RWPE2 (cell line): ENCODE measurements around the gene LHFPL3.

Experiments
- ATAC-seq: fragments of 200-7000 bp; cut with Tn5 transposase; 3 replicates; pipeline ENCODE4 v1.9.1; 2021; ENCODE audit warnings: low read depth
- DNase-seq: peaks from one replicate; pipeline ENCODE4 v3.0.0-alpha.2; 2020; ENCODE audit warnings: low spot score
- H3K27ac ChIP-seq: fragments of 450-650 bp; 2 replicates; pipeline ENCODE4 v1.5.1; 2017; ENCODE audit warnings: mild to moderate bottlenecking; ENCODE audit not compliant: poor library complexity, severe bottlenecking
- H3K27me3 ChIP-seq: fragments of 250-450 bp; sonication (Bioruptor Pico); 2 replicates; pipeline ENCODE4 v1.5.1; 2021; ENCODE audit warnings: mild to moderate bottlenecking, moderate library complexity; ENCODE audit not compliant: insufficient read depth, poor library complexity, severe bottlenecking
- H3K36me3 ChIP-seq: fragments of 250-450 bp; sonication (Bioruptor Pico); 2 replicates; pipeline ENCODE4 v1.5.1; 2020; ENCODE audit warnings: low read depth, mild to moderate bottlenecking, moderate library complexity
- H3K4me1 ChIP-seq: fragments of 250-450 bp; sonication (Bioruptor Pico); 2 replicates; pipeline ENCODE4 v1.5.1; 2021; ENCODE audit warnings: mild to moderate bottlenecking, moderate library complexity; ENCODE audit not compliant: insufficient read depth, poor library complexity, severe bottlenecking
- H3K4me3 ChIP-seq: fragments of 250-450 bp; sonication (Bioruptor Pico); 2 replicates; pipeline ENCODE4 v1.5.1; 2021; ENCODE audit warnings: mild to moderate bottlenecking, moderate library complexity; ENCODE audit not compliant: severe bottlenecking
- H3K9me3 ChIP-seq: fragments of 250-450 bp; sonication (Bioruptor Pico); 2 replicates; pipeline ENCODE4 v1.5.1; 2021; ENCODE audit warnings: mild to moderate bottlenecking, moderate library complexity; ENCODE audit not compliant: severe bottlenecking
- TF ChIP-seq, protein P1 (sequence below): fragments of 450-650 bp; IDR thresholded peaks from one replicate; pipeline ENCODE4 v1.5.1; 2017; ENCODE audit warnings: mild to moderate bottlenecking, moderate library complexity; ENCODE audit not compliant: poor library complexity, severe bottlenecking

The LHFPL3 gene

DNA sequence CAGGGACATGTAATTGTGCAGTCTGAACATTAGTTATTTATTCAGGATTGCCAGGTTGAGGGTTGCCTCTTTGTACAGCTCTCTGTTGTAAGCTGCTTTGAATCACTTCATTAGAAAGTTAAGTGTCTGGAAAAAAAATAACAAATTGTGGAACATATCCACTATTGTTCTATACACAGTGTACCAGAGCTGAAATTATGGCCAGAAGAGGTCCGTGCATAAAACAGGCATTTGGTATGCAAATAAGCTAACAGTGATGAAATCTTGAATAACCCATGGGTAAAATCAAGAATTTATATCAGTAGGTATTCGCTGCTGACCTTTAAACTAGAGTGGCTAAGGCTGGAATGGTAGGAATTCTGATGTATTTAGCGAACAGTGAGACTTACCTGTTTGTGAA, 152.1 kb downstream of the LHFPL3 start:
- TF ChIP-seq, protein P1, sequence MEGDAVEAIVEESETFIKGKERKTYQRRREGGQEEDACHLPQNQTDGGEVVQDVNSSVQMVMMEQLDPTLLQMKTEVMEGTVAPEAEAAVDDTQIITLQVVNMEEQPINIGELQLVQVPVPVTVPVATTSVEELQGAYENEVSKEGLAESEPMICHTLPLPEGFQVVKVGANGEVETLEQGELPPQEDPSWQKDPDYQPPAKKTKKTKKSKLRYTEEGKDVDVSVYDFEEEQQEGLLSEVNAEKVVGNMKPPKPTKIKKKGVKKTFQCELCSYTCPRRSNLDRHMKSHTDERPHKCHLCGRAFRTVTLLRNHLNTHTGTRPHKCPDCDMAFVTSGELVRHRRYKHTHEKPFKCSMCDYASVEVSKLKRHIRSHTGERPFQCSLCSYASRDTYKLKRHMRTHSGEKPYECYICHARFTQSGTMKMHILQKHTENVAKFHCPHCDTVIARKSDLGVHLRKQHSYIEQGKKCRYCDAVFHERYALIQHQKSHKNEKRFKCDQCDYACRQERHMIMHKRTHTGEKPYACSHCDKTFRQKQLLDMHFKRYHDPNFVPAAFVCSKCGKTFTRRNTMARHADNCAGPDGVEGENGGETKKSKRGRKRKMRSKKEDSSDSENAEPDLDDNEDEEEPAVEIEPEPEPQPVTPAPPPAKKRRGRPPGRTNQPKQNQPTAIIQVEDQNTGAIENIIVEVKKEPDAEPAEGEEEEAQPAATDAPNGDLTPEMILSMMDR, result no peak

DNA sequence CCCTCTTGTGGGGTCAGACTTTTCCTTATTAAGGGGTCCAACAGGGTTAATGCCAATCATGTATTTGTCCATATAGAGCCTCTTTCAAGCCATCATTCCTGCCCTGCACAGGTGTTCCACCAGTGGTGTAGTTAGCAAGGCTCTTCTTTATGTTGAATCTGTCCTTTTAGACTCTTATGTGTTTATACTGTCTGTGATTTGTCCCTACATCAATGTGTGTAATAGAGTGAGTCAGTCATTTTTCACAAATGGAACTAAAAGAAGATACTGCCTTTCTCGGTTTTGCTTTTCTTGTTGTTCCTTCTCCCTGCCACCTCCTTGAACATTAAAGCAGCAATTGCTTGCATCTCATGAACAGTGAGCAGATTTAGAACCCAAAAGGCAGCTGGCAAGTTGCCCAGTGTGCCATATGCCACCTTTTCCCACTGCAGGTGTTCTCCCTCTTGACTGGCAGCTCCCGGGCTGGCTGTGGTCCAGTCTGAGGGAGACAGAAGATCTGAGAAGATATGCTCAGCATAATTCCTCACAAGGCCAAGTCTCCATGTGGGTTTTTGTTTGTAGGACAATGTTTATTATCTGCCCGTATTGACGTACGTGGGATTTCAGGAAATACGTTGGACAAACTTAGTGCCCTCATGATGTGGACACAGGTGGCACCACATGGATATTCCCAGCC, 154.1 kb downstream of the LHFPL3 start:
- TF ChIP-seq, protein P1, result no peak
- no peak for ATAC-seq
- Histone ChIP-seq H3K27me3 (no peaks in the 10 kb centered on the region), H3K36me3 (no peaks in the 10 kb centered on the region), H3K27ac (no peak overlapping the region), H3K9me3 (no peaks in the 10 kb centered on the region), H3K4me3 (no peak overlapping the region), H3K4me1 (no peaks in the 10 kb centered on the region)
- DNase-seq, result no peak

More for the DNA sequence above, 152.1 kb downstream of the LHFPL3 start:
- H3K36me3 ChIP-seq, result no peaks in the 10 kb centered on the region
- H3K9me3 ChIP-seq, result no peaks in the 10 kb centered on the region
- peaks cover 3% of the 10 kb centered on the region for H3K27me3 ChIP-seq
- ATAC-seq, result no peak
- no peak overlapping the region for H3K4me3 ChIP-seq
- no peaks in the 10 kb centered on the region for H3K4me1 ChIP-seq
- DNase-seq, result no peak
- no peak overlapping the region for H3K27ac ChIP-seq

DNA sequence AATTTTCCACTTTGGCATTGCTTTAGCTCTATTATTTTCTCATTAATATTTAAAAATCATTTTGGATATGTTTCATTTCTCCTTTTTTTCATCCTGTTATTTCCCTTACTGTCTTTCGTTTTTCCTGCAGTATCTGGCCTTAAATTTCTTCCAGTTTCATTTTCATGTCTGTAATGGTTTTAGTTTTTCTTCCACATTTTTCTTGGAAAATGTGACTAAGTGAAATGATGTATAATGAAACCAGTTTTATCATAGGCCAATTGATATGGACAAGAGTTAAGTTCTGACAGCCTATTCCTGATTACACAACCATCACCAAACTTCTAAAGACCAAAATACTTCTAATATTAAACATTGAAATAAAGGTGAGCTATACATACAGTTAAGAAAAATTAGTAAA, 158.5 kb downstream of the LHFPL3 start:
- Histone ChIP-seq H3K4me1 (no peaks in the 10 kb centered on the region), H3K4me3 (no peak overlapping the region), H3K27ac (no peak overlapping the region), H3K36me3 (no peaks in the 10 kb centered on the region), H3K27me3 (no peaks in the 10 kb centered on the region), H3K9me3 (no peaks in the 10 kb centered on the region)
- no peak for ATAC-seq
- no peak for DNase-seq
- TF ChIP-seq, protein P1, result no peak

DNA sequence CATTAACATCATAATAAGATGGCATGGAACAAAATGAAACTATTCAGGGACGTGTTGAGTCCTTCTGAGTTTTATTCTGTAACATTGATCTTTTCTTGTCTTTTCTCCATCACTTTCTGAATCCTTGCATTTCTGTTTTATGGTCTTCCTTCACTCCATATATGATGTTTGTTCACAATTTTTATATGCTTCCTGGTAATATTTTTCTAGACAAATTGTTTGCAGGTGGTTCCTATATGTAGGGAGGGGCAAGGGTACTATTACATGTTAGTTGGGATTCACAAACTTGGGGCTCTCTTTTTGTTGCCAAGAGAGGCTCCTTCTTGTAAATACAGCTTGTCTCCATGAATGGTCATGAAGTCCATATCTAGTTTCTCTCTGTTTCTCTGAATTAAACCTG, 159.2 kb downstream of the LHFPL3 start:
- no peaks in the 10 kb centered on the region for H3K4me1 ChIP-seq
- TF ChIP-seq, protein P1, result no peak
- H3K27ac ChIP-seq, result no peak overlapping the region
- ATAC-seq, result no peak
- H3K4me3 ChIP-seq, result no peak overlapping the region
- H3K36me3 ChIP-seq, result no peaks in the 10 kb centered on the region
- H3K9me3 ChIP-seq, result no peaks in the 10 kb centered on the region
- H3K27me3 ChIP-seq, result no peaks in the 10 kb centered on the region
- no peak for DNase-seq

DNA sequence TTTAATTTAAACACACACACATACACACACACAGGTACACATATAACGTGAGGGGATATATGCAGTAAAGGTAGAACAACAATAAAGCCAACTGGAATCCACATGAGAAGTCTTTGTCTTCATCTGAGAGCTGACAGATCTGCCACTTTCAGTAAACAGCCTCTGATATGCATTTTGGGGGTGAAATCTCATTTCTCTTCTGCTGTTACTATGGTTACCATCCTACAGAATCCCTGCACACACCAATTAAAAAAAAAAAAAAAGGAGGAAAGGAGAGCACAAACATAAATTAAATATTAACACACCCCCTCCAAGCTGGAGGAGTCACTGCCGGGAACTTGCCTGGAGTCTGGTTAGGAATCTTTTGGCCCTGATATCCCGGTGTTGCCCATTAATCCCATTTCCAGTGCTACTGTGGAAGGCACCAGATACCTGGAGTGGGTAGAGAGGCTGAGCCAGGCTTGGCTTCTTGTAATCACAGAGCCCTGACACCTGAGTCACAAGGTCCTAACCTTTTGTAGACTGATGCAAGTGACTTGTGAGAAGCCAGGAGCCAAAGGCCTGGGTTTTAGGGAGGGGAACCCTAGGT, 169.1 kb downstream of the LHFPL3 start:
- TF ChIP-seq, protein P1, result no peak
- no peak for DNase-seq
- Histone ChIP-seq H3K27ac (no peak overlapping the region), H3K4me1 (no peaks in the 10 kb centered on the region), H3K9me3 (no peaks in the 10 kb centered on the region), H3K36me3 (no peaks in the 10 kb centered on the region), H3K27me3 (no peaks in the 10 kb centered on the region), H3K4me3 (no peak overlapping the region)
- no peak for ATAC-seq
